GM19328 (cell line): ENCODE data around the gene SLITRK3.
A peak's percentile ranks its signal among the peaks of the same experiment; 100 is the strongest.

Experiments used
- ATAC-seq: cut with Tn5 transposase; IDR thresholded peaks from one replicate; pipeline ENCODE4 v1.9.1; 2021; ENCODE audit warnings: mild to moderate bottlenecking, moderate library complexity; ENCODE audit not compliant: unreplicated experiment

The SLITRK3 gene

GRCh38 chr3:165195640-165196576, at the start of gene SLITRK3:
Gene SLITRK3 (minus strand): TSS chr3:165196384. CDS start chr3:165190830, 5,554 bp downstream.
- no peak for ATAC-seq

GRCh38 chr3:165243597-165243996, 47.4 kb upstream of the SLITRK3 start:
- no peak for ATAC-seq

GRCh38 chr3:165233501-165234195, 37.5 kb upstream of the SLITRK3 start:
- ATAC-seq, result no peak

- no peak for ATAC-seq
Measured at GRCh38 chr3:165225604-165226003, 29.4 kb upstream of the SLITRK3 start.

- ATAC-seq, result no peak
Measured at GRCh38 chr3:165217739-165218138, 21.6 kb upstream of the SLITRK3 start.

- ATAC-seq, result no peak
Measured at GRCh38 chr3:165212580-165212979, 16.4 kb upstream of the SLITRK3 start.

- ATAC-seq, result no peak
Measured at GRCh38 chr3:165211721-165212120, 15.5 kb upstream of the SLITRK3 start.

- no peak for ATAC-seq
Measured at GRCh38 chr3:165210727-165211126, 14.5 kb upstream of the SLITRK3 start.

GRCh38 chr3:165210132-165210531, 13.9 kb upstream of the SLITRK3 start:
- ATAC-seq, result no peak

GRCh38 chr3:165206454-165207266, 10.5 kb upstream of the SLITRK3 start:
- peak; percentile 90 for ATAC-seq

- no peak for ATAC-seq
Measured at GRCh38 chr3:165204445-165204844, 8.3 kb upstream of the SLITRK3 start.

GRCh38 chr3:165202995-165203394, 6.8 kb upstream of the SLITRK3 start:
- ATAC-seq, result no peak

GRCh38 chr3:165201964-165202363, 5.8 kb upstream of the SLITRK3 start:
- no peak for ATAC-seq

- no peak for ATAC-seq
Measured at GRCh38 chr3:165197481-165197800, 1.3 kb upstream of the SLITRK3 start.

- ATAC-seq, result no peak
Measured at GRCh38 chr3:165196577-165197480, 645 bp upstream of the SLITRK3 start.

GRCh38 chr3:165195241-165195639, 944 bp downstream of the SLITRK3 start:
- ATAC-seq, result no peak

- no peak for ATAC-seq
Measured at GRCh38 chr3:165194511-165195240, 1.5 kb downstream of the SLITRK3 start.

GRCh38 chr3:165193366-165194254, 2.6 kb downstream of the SLITRK3 start:
- ATAC-seq, result no peak
